Stomach smooth muscle (tissue), 2 donors: ENCODE measurements around the gene FANK1.
"Not testable (repeated sequence)": the region's sequence is repeated elsewhere in the genome, so short reads cannot be mapped to it uniquely, and the experiment has no call there.

Experiments used
- H3K27ac ChIP-seq: one replicate; pipeline ENCODE4 v1.7.0; 2013; ENCODE audit warnings: mild to moderate bottlenecking, low read length, inconsistent platforms
- H3K27me3 ChIP-seq, 2 donors: one replicate each; pipeline ENCODE4 v1.7.0; 2013; ENCODE audit warnings: low read length in 2 of 2; ENCODE audit not compliant: insufficient read depth in 2 of 2, control insufficient read depth in 1 of 2
- H3K36me3 ChIP-seq, 2 donors: one replicate each; pipeline ENCODE4 v1.7.0; 2013; ENCODE audit warnings: low read length in 2 of 2; ENCODE audit not compliant: control insufficient read depth in 2 of 2, insufficient read depth in 2 of 2
- H3K4me1 ChIP-seq: one replicate; pipeline ENCODE4 v1.7.0; 2013; ENCODE audit warnings: low read length; ENCODE audit not compliant: control insufficient read depth, insufficient read depth
- H3K4me3 ChIP-seq, 2 donors: one replicate each; pipeline ENCODE4 v1.7.0; 2013; ENCODE audit warnings: low read length in 2 of 2
- H3K9ac ChIP-seq, 2 donors: one replicate each; pipeline ENCODE4 v1.7.0; 2013; ENCODE audit warnings: low read length in 2 of 2, mild to moderate bottlenecking in 1 of 2
- H3K9me3 ChIP-seq, 2 donors: one replicate each; pipeline ENCODE4 v1.7.0; 2013; ENCODE audit warnings: low read length in 2 of 2; ENCODE audit not compliant: control insufficient read depth in 2 of 2
- donor health status: healthy.
- donor health status: Pancreatic carcinoma.

Gene FANK1

GRCh38 chr10:125866421-125867029 is 29.8 kb upstream of the FANK1 start:
- no peaks in the 10 kb centered on the region for H3K9me3 ChIP-seq

DNA sequence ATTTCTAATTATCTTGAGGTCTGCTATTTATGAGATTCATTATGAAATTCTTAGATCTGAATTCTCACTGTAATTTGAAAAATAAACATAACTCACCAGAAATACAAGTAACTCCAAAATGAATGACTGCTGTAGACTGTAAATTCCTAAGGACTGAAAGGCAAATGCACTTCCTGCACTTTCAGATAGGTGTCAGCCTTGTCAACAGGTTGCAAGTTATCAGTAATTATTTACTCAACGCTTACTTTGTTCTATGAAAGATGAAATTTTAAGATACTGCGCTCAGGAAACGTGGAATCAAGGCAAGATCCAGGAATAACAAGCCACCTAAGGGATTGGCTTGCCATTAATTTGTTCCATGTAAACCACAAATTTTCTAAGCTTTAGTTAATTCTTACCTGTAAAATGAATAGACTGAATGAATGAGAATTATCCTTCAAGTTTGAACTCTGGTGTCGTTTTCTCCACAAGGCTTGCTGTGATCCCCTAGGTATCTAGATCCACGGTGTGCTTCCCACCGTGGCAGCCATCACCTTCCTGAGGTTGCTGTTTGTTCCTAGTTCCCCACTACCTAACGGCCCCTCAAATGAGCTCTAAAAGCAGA is 27.9 kb upstream of the FANK1 start:
- peaks cover 13 to 16% of the 10 kb centered on the region in 2 donors for H3K36me3 ChIP-seq
- H3K27ac ChIP-seq, result no peak overlapping the region
- H3K4me3 ChIP-seq, result no peak overlapping the region
- no peak overlapping the region for H3K9ac ChIP-seq
- H3K27me3 ChIP-seq, result no peaks in the 10 kb centered on the region
- no peaks in the 10 kb centered on the region for H3K9me3 ChIP-seq
- H3K4me1 ChIP-seq, result no peaks in the 10 kb centered on the region

More at GRCh38 chr10:125866421-125867029, 29.8 kb upstream of the FANK1 start:
- no peaks in the 10 kb centered on the region for H3K4me1 ChIP-seq
- no peak overlapping the region for H3K4me3 ChIP-seq
- H3K9ac ChIP-seq, result no peak overlapping the region
- H3K27ac ChIP-seq, result no peak overlapping the region
- no peaks in the 10 kb centered on the region for H3K27me3 ChIP-seq
- H3K36me3 ChIP-seq, result peaks cover 13 to 16% of the 10 kb centered on the region in 2 donors

DNA sequence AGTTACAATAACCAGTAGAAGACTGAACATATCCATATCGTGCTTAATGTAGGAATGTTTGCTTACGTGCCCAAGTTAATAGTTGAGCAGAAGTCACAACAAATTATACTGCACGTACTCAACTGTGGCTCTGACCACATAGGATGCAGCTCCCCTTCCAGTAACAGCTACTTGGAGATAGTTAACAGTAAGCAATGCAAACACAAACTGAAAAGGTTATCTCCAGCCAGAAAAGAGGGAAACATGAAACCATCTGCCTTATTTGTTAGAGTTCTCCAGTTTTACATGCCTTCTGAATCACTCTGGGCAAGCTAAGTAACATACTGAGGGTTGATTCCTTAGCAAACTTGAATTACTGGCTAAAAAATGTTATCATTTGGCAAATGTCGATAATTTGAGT is 25.0 kb upstream of the FANK1 start:
- Histone ChIP-seq H3K27ac (no peak overlapping the region), H3K4me3 (no peak overlapping the region), H3K27me3 (no peaks in the 10 kb centered on the region), H3K9ac (no peak overlapping the region), H3K36me3 (peaks cover 7% of the 10 kb centered on the region in 2 donors), H3K4me1 (no peaks in the 10 kb centered on the region), H3K9me3 (peaks cover 0 to 6% of the 10 kb centered on the region in 2 donors)

DNA sequence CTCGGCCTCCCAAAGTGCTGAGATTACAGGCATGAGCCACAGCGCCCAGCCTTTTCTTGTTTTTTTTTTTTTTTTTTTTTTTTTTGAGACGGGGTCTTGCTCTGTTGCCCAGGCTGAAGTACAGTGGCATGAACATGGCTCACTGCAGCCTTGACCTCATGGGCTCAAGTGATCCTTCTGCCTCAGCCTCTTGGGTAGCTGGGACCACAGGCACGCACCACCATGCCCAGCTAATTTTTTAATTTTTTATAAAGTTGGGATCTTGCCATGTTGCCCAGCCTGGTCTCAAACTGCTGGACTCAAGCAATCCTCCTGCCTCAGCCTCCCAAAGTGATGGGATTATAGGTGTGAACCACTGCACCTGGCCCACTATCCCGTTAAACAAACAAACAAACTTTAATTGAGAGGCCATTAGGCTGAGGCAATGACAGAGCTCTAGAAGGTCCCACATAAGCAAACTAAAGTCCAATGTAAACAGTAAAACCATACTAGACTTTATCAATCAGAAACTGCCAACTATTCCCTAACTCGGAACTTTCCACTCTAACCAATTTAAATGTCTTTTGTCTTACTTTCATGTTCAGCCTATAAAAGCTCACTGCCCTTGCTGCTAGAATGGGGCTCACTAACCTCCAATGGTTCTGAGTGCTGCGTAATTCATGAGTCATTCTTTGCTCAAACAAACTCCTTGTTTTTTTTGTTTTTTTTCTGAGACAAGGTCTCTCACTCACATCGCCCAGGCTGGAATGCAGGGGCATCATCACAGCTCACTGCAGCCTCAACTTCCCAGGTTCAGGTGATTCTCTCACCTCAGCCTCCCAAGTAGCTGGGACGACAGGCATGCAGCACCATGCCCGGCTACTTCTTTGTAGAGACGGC is 17.2 kb upstream of the FANK1 start:
- no peak overlapping the region for H3K27ac ChIP-seq
- H3K4me3 ChIP-seq, result no peak overlapping the region
- no peaks in the 10 kb centered on the region for H3K36me3 ChIP-seq
- H3K9me3 ChIP-seq, result peaks cover 0 to 7% of the 10 kb centered on the region in 2 donors
- no peaks in the 10 kb centered on the region for H3K27me3 ChIP-seq
- H3K9ac ChIP-seq, result no peak overlapping the region
- no peaks in the 10 kb centered on the region for H3K4me1 ChIP-seq

DNA sequence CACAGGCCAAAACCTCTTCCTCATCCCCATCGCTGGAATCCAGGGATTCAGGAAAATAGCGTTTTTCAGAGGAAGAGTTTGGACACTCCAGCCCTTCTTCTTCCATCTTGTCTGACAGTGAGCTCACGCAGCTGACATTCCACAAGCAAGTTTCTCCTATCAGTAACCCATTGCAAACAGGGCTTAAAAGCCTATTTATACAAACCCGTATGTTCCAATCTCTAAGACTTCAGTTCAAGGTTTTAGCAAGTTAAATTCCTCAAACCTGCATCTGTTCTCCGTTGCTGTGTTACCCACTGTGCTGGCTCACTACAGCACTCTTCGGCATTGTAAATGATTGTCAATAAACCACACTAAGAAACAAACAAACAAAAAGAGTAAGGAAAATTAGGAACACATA is 15.6 kb upstream of the FANK1 start:
- Histone ChIP-seq H3K4me1 (no peaks in the 10 kb centered on the region), H3K27me3 (no peaks in the 10 kb centered on the region), H3K9me3 (peaks cover 0 to 7% of the 10 kb centered on the region in 2 donors), H3K36me3 (no peaks in the 10 kb centered on the region), H3K9ac (no peak overlapping the region), H3K4me3 (no peak overlapping the region), H3K27ac (no peak overlapping the region)

DNA sequence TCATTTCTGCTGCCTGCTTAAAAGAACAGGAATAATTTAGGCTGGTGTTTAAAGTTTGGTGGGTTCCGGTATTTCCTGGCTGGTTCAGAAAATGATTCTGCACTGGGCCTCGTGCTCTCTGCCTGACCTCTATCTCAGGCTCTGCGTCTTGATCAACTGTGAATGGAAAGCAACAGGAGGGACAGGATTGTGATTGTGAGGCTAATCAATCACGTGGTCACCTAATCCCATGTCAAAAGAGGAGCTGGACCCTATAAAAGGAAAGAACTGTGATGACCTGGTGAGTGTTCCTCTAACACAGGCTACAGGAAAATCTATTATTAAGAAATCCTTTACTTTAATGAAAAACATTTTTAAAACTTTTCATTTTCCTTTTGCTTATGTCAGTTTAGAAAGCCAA is 15.2 kb upstream of the FANK1 start, which contains the start of gene DHX32:
Gene DHX32, minus strand, starts transcription at position 101 of the 400 bp plus-strand sequence. CDS start 468 bp downstream, outside the sequence.
- Histone ChIP-seq H3K27ac (no peak within 1 kb of the TSS), H3K36me3 (no peaks in the 10 kb centered on the region), H3K9ac (no peak within 1 kb of the TSS)

DNA sequence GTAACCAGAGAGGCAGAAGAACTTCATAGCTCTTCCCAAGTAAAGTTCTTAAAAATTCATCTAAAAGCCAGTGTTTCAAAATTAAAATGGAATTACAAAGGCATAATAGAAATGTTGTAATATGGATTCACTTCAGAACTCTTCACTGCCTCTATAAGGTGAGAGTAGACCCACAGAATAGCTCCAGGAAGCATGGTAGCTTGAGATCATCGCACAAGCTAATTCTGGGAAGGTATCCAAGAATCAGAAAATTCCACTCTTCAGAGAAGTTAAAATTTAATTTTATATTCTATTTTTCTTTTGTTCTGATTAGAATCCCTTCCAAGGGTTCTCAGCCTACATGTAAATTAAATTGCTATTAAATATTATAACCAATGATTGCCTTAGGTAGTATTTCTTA is 13.8 kb upstream of the FANK1 start:
- no peak overlapping the region for H3K4me3 ChIP-seq
- H3K27ac ChIP-seq, result no peak overlapping the region
- H3K9ac ChIP-seq, result no peak overlapping the region
- no peaks in the 10 kb centered on the region for H3K27me3 ChIP-seq
- H3K4me1 ChIP-seq, result no peaks in the 10 kb centered on the region
- H3K9me3 ChIP-seq, result no peaks in the 10 kb centered on the region
- H3K36me3 ChIP-seq, result no peaks in the 10 kb centered on the region

More for the DNA sequence above, 15.2 kb upstream of the FANK1 start, which contains the start of gene DHX32:
- Histone ChIP-seq H3K4me1 (no peaks in the 10 kb centered on the region), H3K27me3 (no peaks in the 10 kb centered on the region), H3K9me3 (peaks cover 0 to 2% of the 10 kb centered on the region in 2 donors), H3K4me3 (no peak within 1 kb of the TSS)

DNA sequence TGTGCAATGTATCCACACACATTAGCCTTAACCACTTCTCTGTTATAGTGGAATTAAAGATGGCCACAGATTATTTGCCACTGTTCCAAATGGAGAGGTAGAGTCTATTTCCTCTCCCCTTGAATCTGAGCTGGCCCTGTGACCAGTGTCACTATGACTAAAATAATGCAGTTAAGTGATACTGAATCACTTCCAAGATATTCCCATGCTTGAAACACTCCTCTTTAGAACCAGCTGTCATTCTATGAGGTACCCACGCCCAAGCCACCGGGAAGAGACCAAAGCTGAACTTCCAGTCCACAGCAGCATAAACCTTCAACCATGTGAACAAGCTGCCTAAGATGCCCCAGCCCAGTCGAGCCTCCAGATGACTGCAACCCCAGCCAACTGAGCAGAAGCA is 13.2 kb upstream of the FANK1 start:
- no peak overlapping the region for H3K9ac ChIP-seq
- H3K9me3 ChIP-seq, result no peaks in the 10 kb centered on the region
- no peaks in the 10 kb centered on the region for H3K4me1 ChIP-seq
- no peaks in the 10 kb centered on the region for H3K27me3 ChIP-seq
- no peak overlapping the region for H3K4me3 ChIP-seq
- no peaks in the 10 kb centered on the region for H3K36me3 ChIP-seq
- no peak overlapping the region for H3K27ac ChIP-seq

DNA sequence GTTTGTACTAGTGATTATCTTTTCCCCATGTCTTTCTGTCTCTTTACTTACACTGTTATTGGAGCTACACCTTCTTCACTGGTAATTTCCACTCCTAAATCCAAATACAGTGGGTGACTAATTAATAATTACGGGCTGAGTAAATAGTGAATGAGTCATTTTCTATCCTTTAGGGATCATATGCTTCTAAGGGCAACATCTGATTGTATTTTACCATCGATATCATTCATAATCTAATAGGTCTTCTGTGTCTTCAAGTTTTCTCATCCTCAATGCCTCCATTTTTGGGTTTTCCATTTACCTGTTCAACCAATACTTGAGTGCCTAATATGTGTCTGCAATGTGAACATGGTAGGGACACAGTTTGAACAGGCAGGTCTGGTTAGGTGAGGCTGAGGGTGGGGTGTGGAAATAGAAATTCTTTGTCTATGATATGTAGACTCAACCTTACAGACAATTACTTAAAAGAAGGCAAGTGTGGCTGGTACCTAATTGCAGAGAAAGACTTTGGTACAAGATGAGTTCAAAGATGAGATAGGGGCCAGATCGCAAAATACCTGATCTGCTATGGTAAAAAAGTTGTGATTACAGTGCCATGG is 9.4 kb upstream of the FANK1 start:
- Histone ChIP-seq H3K36me3 (no peaks in the 10 kb centered on the region), H3K9me3 (no peaks in the 10 kb centered on the region), H3K27ac (no peak overlapping the region), H3K4me1 (no peaks in the 10 kb centered on the region), H3K27me3 (no peaks in the 10 kb centered on the region), H3K9ac (no peak overlapping the region), H3K4me3 (no peak overlapping the region)

- not testable (repeated sequence) for H3K4me1 ChIP-seq, H3K9ac ChIP-seq, H3K9me3 ChIP-seq, H3K36me3 ChIP-seq, H3K27me3 ChIP-seq, H3K4me3 ChIP-seq, H3K27ac ChIP-seq
Measured at GRCh38 chr10:125889441-125889840, 6.9 kb upstream of the FANK1 start.
